HG03432 (cell line): ENCODE measurements around the gene CHST11.

Experiments
- ATAC-seq: cut with Tn5 transposase; IDR thresholded peaks from one replicate; pipeline ENCODE4 v1.9.1; 2021; ENCODE audit warnings: mild to moderate bottlenecking, moderate library complexity; ENCODE audit not compliant: unreplicated experiment

CHST11 gene

GRCh38 chr12:104707794-104708558 is 251.2 kb downstream of the CHST11 start:
- ATAC-seq: no peak

GRCh38 chr12:104708891-104709290 is 252.1 kb downstream of the CHST11 start:
- ATAC-seq: no peak

GRCh38 chr12:104709692-104710435 is 253.1 kb downstream of the CHST11 start:
- no peak for ATAC-seq

- ATAC-seq: no peak
Observed at GRCh38 chr12:104710940-104711689, 254.4 kb downstream of the CHST11 start.

GRCh38 chr12:104712477-104712876 is 255.7 kb downstream of the CHST11 start:
- ATAC-seq: no peak

GRCh38 chr12:104712968-104713367 is 256.2 kb downstream of the CHST11 start:
- ATAC-seq: no peak

- ATAC-seq: no peak
Observed at GRCh38 chr12:104713444-104713843, 256.7 kb downstream of the CHST11 start.

GRCh38 chr12:104714369-104714768 is 257.6 kb downstream of the CHST11 start:
- no peak for ATAC-seq

GRCh38 chr12:104716172-104716571 is 259.4 kb downstream of the CHST11 start:
- ATAC-seq: no peak

GRCh38 chr12:104718304-104718929 is 261.7 kb downstream of the CHST11 start:
- ATAC-seq: no peak

- ATAC-seq: no peak
Observed at GRCh38 chr12:104719700-104720338, 263.1 kb downstream of the CHST11 start.

GRCh38 chr12:104720339-104721038 is 263.7 kb downstream of the CHST11 start:
- ATAC-seq: peak; percentile 46

GRCh38 chr12:104721039-104721405 is 264.3 kb downstream of the CHST11 start:
- ATAC-seq: no peak

- no peak for ATAC-seq
Observed at GRCh38 chr12:104721936-104722335, 265.2 kb downstream of the CHST11 start.

- ATAC-seq: peak; percentile 70
Observed at GRCh38 chr12:104722601-104723534, 266.1 kb downstream of the CHST11 start.

- no peak for ATAC-seq
Observed at GRCh38 chr12:104723895-104724294, 267.1 kb downstream of the CHST11 start.

GRCh38 chr12:104724992-104725585 is 268.3 kb downstream of the CHST11 start:
- no peak for ATAC-seq

- no peak for ATAC-seq
Observed at GRCh38 chr12:104725610-104726009, 268.9 kb downstream of the CHST11 start.
